Caco-2 (cell line): ENCODE measurements around the gene MRPL12. TPM values are rescaled to one million over a fixed set of nuclear protein-coding genes. Genes with fewer than 3 reads are reported as not detected.

ENCODE experiments used
- BruUV-seq: library from RNA; stranded (reverse); fragments of 400-500 nt; replicated peaks from 2 replicates; lab custom pipeline; 2021; lab: Mats Ljungman, UMichigan
- CTCF ChIA-PET: fragments of 300-600 bp; sonication (Branson Sonifier 250); formaldehyde crosslinking; loops from one replicate; lab custom pipeline; 2022; ENCODE audit warnings: antibody characterized with exemption; lab: Charles Lee
- POLR2A ChIA-PET: fragments of 300-600 bp; sonication (Branson Sonifier 250); formaldehyde crosslinking; loops from one replicate; lab custom pipeline; 2022; ENCODE audit warnings: antibody characterized with exemption; lab: Charles Lee
- DNase-seq, 2 experiments: peaks; one replicate each; pipeline versions ENCODE4 v3.0.0 to v3.0.0-alpha.2; 2020 to 2022
- H3K27me3 ChIP-seq: replicated peaks from 2 replicates; pipeline ENCODE4 v1.6.0; 2011; ENCODE audit warnings: low read length; ENCODE audit not compliant: control insufficient read depth, insufficient read depth
- H3K36me3 ChIP-seq: 2 replicates; pipeline ENCODE4 v1.5.1; 2011; ENCODE audit warnings: low read length; ENCODE audit not compliant: control insufficient read depth, insufficient read depth
- H3K4me1 ChIP-seq: fragments of 250-450 bp; sonication (Bioruptor Pico); 2 replicates; pipeline ENCODE4 v1.5.1; 2020; ENCODE audit warnings: mild to moderate bottlenecking
- H3K4me3 ChIP-seq: 2 replicates; pipeline ENCODE4 v1.5.1; 2011; ENCODE audit warnings: low read depth, mild to moderate bottlenecking, control low read depth, low read length
- H3K9me3 ChIP-seq: fragments of 250-450 bp; sonication (Bioruptor Pico); 2 replicates; pipeline ENCODE4 v1.5.1; 2020; ENCODE audit warnings: mild to moderate bottlenecking, moderate library complexity
- H3K27ac Mint-ChIP-seq: one replicate; pipeline ENCODE4 v1.8.0; 2022; ENCODE audit warnings: mixed read lengths; ENCODE audit not compliant: unreplicated experiment
- H3K27me3 Mint-ChIP-seq: one replicate; pipeline ENCODE4 v1.8.0; 2022; ENCODE audit warnings: mixed read lengths; ENCODE audit not compliant: insufficient read depth, unreplicated experiment
- H3K36me3 Mint-ChIP-seq: one replicate; pipeline ENCODE4 v1.8.0; 2022; ENCODE audit warnings: mild to moderate bottlenecking, mixed read lengths; ENCODE audit not compliant: insufficient read depth, unreplicated experiment
- H3K4me1 Mint-ChIP-seq: one replicate; pipeline ENCODE4 v1.8.0; 2022; ENCODE audit warnings: low read depth, mixed read lengths; ENCODE audit not compliant: unreplicated experiment
- H3K4me3 Mint-ChIP-seq: one replicate; pipeline ENCODE4 v1.8.0; 2022; ENCODE audit warnings: mild to moderate bottlenecking, moderate library complexity, mixed read lengths; ENCODE audit not compliant: unreplicated experiment
- H3K9me3 Mint-ChIP-seq: one replicate; pipeline ENCODE4 v1.8.0; 2022; ENCODE audit warnings: mixed read lengths; ENCODE audit not compliant: unreplicated experiment
- CTCF ChIP-seq, 2 experiments: fragments of 200-600 bp in 1 of 2; IDR thresholded peaks; 1 replicate in 1 of 2; 2 replicates in 1 of 2; pipeline versions ENCODE4 v1.5.1 to v1.8.0; 2011 to 2022; ENCODE audit warnings: antibody characterized with exemption in 1 of 2, control low read depth in 1 of 2, inconsistent platforms in 1 of 2, low read depth in 1 of 2, low read length in 1 of 2, mild to moderate bottlenecking in 1 of 2, moderate library complexity in 1 of 2; ENCODE audit not compliant: insufficient read depth in 1 of 2, severe bottlenecking in 1 of 2, unreplicated experiment in 1 of 2
- intact Hi-C: fragments of 100-400 bp; cut with micrococcal nuclease; formaldehyde crosslinking; loops from one replicate; pipeline ENCODE4 v1.10.0; 2022; ENCODE audit not compliant: unreplicated experiment
- total RNA-seq: library from RNA; stranded (reverse); gene quantifications from 2 replicates; pipeline ENCODE4 v1.2.3, GENCODE V29; 2022

The MRPL12 gene
- total RNA-seq, 1 experiment from 2014 or later, result 164 TPM

DNA sequence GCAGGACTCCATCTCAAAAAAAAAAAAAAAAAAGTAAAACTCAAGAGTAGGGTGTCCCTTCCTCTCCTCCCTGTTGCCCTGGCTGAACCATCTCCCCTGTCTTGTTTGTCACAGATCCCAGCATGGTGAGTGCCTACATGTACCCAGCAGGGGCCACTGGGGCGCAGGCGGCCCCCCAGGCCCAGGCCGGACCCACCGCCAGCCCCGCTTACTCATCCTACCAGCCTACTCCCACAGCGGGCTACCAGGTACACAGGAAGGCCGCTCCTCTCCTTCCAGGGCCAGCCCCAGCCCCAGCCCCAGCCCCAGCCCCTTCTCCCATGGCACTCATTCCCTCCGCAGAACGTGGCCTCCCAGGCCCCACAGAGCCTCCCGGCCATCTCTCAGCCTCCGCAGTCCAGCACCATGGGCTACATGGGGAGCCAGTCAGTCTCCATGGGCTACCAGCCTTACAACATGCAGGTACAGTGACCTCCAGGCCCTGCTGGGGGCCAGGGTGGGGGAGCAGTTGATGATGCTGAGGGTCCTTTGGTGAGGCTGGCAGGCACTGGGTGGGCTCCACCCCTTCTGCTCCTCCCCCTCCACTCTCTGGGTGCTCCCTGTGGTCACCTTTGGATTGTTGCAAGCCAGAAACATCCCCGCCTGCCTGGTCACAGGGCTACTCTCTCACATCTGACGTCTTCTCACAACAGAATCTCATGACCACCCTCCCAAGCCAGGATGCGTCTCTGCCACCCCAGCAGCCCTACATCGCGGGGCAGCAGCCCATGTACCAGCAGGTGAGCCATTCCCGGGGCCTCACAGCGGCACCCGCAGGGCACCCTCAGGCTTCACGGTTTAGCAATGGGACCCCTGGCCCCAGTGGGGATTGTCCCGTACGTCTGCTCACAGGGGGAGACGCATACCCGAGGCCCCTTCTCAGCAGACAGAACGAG lies 2.5 kb upstream of the MRPL12 start:
- Mint-ChIP-seq H3K36me3 (peaks cover 99% of the 10 kb centered on the region), H3K27me3 (no peaks in the 10 kb centered on the region), H3K4me3 (peak overlapping the region; percentile 93), H3K27ac (peak overlapping the region; percentile 12), H3K4me1 (peaks cover 23% of the 10 kb centered on the region), H3K9me3 (no peaks in the 10 kb centered on the region)
- Histone ChIP-seq H3K4me3 (no peak overlapping the region), H3K4me1 (peaks cover 18% of the 10 kb centered on the region), H3K9me3 (no peaks in the 10 kb centered on the region), H3K27me3 (no peaks in the 10 kb centered on the region), H3K36me3 (peaks cover 8% of the 10 kb centered on the region)
- BruUV-seq, result no TSS peak
- ChIA-PET POLR2A (interaction anchor here (0.5 to 3.0 kb wide), 2 partner anchors 17 to 62 kb away, joined by 3 to 45 read pairs; partner anchors contain the start of genes ARL16 and HGS), CTCF (interaction anchor here (0.9 kb wide), 1 partner anchor 181 kb away, joined by 4 read pairs; no protein-coding TSS in a partner anchor)
- intact Hi-C loops, result no loop called here
- DNase-seq, result no peak
- TF ChIP-seq CTCF (IDR thresholded peaks at IDR 0.05; ENCODE audit: insufficient read depth in 1 of 2, low read depth in 1 of 2, low read length in 1 of 2, severe bottlenecking in 1 of 2, unreplicated experiment in 1 of 2), result no peak

GRCh38 chr17:81701288-81702071 lies 1.7 kb upstream of the MRPL12 start:
- intact Hi-C loops, result no loop called here
- Mint-ChIP-seq H3K9me3 (no peaks in the 10 kb centered on the region), H3K27me3 (no peaks in the 10 kb centered on the region), H3K4me1 (peaks cover 23% of the 10 kb centered on the region), H3K4me3 (peak overlapping the region; percentile 93), H3K27ac (peak overlapping the region; percentile 98), H3K36me3 (peaks cover 99% of the 10 kb centered on the region)
- H3K36me3 ChIP-seq, result peaks cover 10% of the 10 kb centered on the region
- TF ChIP-seq CTCF (IDR thresholded peaks at IDR 0.05; ENCODE audit: insufficient read depth in 1 of 2, low read depth in 1 of 2, low read length in 1 of 2, severe bottlenecking in 1 of 2, unreplicated experiment in 1 of 2), result no peak
- BruUV-seq, result no TSS peak
- no peaks in the 10 kb centered on the region for H3K27me3 ChIP-seq
- peaks cover 18% of the 10 kb centered on the region for H3K4me1 ChIP-seq
- DNase-seq, result peak in 1 of 2 experiments; percentile 39
- H3K4me3 ChIP-seq, result peak overlapping the region; percentile 86
- no peaks in the 10 kb centered on the region for H3K9me3 ChIP-seq
- CTCF ChIA-PET, result interaction anchor here (0.5 to 1.5 kb wide), 4 partner anchors 8 to 182 kb away, joined by 3 to 5 read pairs (median 4); partner anchors contain the start of genes ARL16 and HGS
- POLR2A ChIA-PET, result interaction anchor here (0.5 to 3.0 kb wide), 2 partner anchors 18 to 63 kb away, joined by 3 to 45 read pairs; partner anchors contain the start of genes ARL16 and HGS
